ENCODE data around the gene HS3ST6.
"Not testable (repeated sequence)": the region's sequence is repeated elsewhere in the genome, so short reads cannot be mapped to it uniquely, and the experiment has no call there.

The HS3ST6 gene

GRCh38 chr16:1907226-1907860 lies 10.9 kb downstream of the HS3ST6 start:
- H3K36me3 ChIP-seq (ENCODE audit: control insufficient read depth, insufficient read depth, low read length): no peaks in the 10 kb centered on the region
- H3K4me1 ChIP-seq (ENCODE audit: control insufficient read depth, insufficient read depth, low read length): peaks cover 12% of the 10 kb centered on the region
- H3K9ac ChIP-seq (ENCODE audit: low read length): no peak overlapping the region
- peaks cover 12% of the 10 kb centered on the region for H3K27me3 ChIP-seq (ENCODE audit: control insufficient read depth, insufficient read depth, low read length)
- H3K4me3 ChIP-seq (ENCODE audit: low read length): no peak overlapping the region
- H3K9me3 ChIP-seq (ENCODE audit: control insufficient read depth, low read length): no peaks in the 10 kb centered on the region

GRCh38 chr16:1906846-1907165 lies 11.4 kb downstream of the HS3ST6 start:
- H3K9me3 ChIP-seq (ENCODE audit: control insufficient read depth, low read length): no peaks in the 10 kb centered on the region
- H3K27me3 ChIP-seq (ENCODE audit: control insufficient read depth, insufficient read depth, low read length): peaks cover 12% of the 10 kb centered on the region
- no peaks in the 10 kb centered on the region for H3K36me3 ChIP-seq (ENCODE audit: control insufficient read depth, insufficient read depth, low read length)
- H3K4me1 ChIP-seq (ENCODE audit: control insufficient read depth, insufficient read depth, low read length): peaks cover 7% of the 10 kb centered on the region
- no peak overlapping the region for H3K9ac ChIP-seq (ENCODE audit: low read length)
- no peak overlapping the region for H3K4me3 ChIP-seq (ENCODE audit: low read length)

DNA sequence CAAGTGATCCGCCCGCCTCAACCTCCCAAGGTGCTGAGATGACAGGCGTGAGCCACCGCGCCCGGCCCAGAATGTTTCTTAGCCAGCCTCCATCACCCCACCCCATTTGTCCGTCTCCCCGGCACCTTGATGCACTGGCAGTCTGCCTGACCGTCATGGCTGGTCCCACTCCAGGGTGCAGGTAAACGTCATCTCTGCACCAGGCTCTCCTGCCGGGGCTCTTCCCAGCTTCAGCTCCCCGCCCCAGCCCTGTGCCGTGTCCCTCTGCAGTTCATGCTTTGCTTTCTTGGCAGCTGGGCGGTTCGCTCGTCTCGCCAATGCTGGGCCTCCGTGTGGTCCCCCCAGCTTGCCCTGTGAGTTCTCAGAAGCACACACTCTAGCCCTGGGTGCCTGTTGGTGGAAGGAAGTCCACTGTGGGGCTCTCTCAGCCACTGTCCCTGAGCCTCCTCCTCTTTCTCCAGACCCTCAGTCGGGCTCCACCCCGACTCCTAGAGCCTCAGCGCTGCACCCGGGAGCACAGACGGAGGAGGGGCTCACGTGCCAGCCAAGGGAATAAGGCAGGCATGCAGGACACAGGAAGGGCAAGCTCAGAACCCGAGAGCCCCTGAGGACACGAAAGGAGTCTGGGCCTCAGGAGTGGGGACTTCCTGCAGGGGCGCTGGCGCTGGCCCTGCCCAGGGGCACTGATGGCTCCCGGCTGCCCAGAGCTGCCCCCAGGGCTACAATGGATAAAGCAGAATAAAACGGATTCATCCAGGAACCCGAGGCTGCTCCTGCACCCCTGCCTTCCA lies 12.0 kb downstream of the HS3ST6 start:
- Histone ChIP-seq H3K27me3 (ENCODE audit: control insufficient read depth, insufficient read depth, low read length) (peaks cover 12% of the 10 kb centered on the region), H3K36me3 (ENCODE audit: control insufficient read depth, insufficient read depth, low read length) (no peaks in the 10 kb centered on the region), H3K4me1 (ENCODE audit: control insufficient read depth, insufficient read depth, low read length) (peaks cover 6% of the 10 kb centered on the region), H3K9ac (ENCODE audit: low read length) (no peak overlapping the region), H3K4me3 (ENCODE audit: low read length) (no peak overlapping the region), H3K9me3 (ENCODE audit: control insufficient read depth, low read length) (no peaks in the 10 kb centered on the region)

GRCh38 chr16:1903845-1904840 lies 14.1 kb downstream of the HS3ST6 start:
- Histone ChIP-seq H3K4me3 (ENCODE audit: low read length) (no peak overlapping the region), H3K4me1 (ENCODE audit: control insufficient read depth, insufficient read depth, low read length) (peaks cover 4% of the 10 kb centered on the region), H3K27me3 (ENCODE audit: control insufficient read depth, insufficient read depth, low read length) (peaks cover 11% of the 10 kb centered on the region)

GRCh38 chr16:1903220-1903574 lies 15.0 kb downstream of the HS3ST6 start:
- peaks cover 4% of the 10 kb centered on the region for H3K4me1 ChIP-seq (ENCODE audit: control insufficient read depth, insufficient read depth, low read length)
- H3K9ac ChIP-seq (ENCODE audit: low read length): no peak overlapping the region
- H3K4me3 ChIP-seq (ENCODE audit: low read length): no peak overlapping the region
- H3K27me3 ChIP-seq (ENCODE audit: control insufficient read depth, insufficient read depth, low read length): peaks cover 11% of the 10 kb centered on the region
- no peaks in the 10 kb centered on the region for H3K9me3 ChIP-seq (ENCODE audit: control insufficient read depth, low read length)
- no peaks in the 10 kb centered on the region for H3K36me3 ChIP-seq (ENCODE audit: control insufficient read depth, insufficient read depth, low read length)

More at GRCh38 chr16:1903845-1904840, 14.1 kb downstream of the HS3ST6 start:
- Histone ChIP-seq H3K9ac (ENCODE audit: low read length) (no peak overlapping the region), H3K36me3 (ENCODE audit: control insufficient read depth, insufficient read depth, low read length) (no peaks in the 10 kb centered on the region), H3K9me3 (ENCODE audit: control insufficient read depth, low read length) (no peaks in the 10 kb centered on the region)

DNA sequence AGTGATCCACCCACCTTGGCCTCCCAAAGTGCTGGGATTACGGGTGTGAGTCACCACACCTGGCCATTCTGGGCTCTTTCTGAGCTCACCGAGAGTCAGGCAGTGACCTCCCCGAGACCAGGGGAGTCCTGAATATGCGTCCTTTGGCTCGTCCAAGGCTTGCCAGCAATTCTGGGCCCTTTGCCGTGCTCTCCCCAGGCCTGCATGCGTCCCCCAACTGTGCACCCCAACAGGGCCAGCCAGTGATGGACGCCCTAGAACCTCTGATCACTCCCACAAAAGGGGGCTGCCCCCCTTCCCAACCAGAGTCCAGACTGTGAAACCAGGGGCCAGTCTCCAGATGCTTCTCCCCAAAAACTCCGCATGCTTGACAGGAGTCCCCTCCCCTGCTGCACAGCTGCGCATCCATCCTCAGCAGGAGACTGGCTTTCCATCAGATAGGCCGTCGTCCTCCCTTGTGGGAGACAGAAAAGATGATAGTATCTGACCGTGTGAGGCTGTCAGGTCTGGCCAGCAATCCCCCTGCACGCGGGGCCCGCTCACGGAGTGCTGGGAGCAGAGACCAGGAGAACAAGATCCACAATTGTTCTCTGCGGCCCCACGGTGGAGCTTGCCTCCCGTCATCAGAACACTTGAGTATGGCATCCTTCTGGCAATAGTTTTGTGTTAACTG lies 15.5 kb downstream of the HS3ST6 start:
- H3K4me1 ChIP-seq (ENCODE audit: control insufficient read depth, insufficient read depth, low read length): peaks cover 4% of the 10 kb centered on the region
- peaks cover 13% of the 10 kb centered on the region for H3K27me3 ChIP-seq (ENCODE audit: control insufficient read depth, insufficient read depth, low read length)
- no peak overlapping the region for H3K4me3 ChIP-seq (ENCODE audit: low read length)
- H3K36me3 ChIP-seq (ENCODE audit: control insufficient read depth, insufficient read depth, low read length): no peaks in the 10 kb centered on the region
- no peaks in the 10 kb centered on the region for H3K9me3 ChIP-seq (ENCODE audit: control insufficient read depth, low read length)
- H3K9ac ChIP-seq (ENCODE audit: low read length): no peak overlapping the region

DNA sequence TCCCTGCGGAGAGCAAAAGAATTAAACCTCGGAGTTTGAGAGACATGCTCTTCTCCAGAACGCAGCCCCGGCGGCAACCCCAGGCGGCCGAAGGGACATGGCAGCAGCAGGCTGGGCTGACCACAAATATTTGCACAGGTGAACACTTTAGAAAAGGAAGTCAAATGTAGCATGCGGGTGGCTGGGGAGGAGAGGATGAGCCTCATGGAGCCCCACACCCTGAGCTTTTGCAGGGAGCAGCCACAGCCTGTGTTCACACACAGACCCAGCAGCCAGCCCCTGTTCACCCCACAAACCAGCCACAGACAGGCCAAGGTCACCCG lies 17.8 kb downstream of the HS3ST6 start:
- Histone ChIP-seq H3K36me3 (ENCODE audit: control insufficient read depth, insufficient read depth, low read length) (no peaks in the 10 kb centered on the region), H3K9ac (ENCODE audit: low read length) (no peak overlapping the region), H3K4me3 (ENCODE audit: low read length) (no peak overlapping the region), H3K27me3 (ENCODE audit: control insufficient read depth, insufficient read depth, low read length) (peaks cover 11% of the 10 kb centered on the region), H3K4me1 (ENCODE audit: control insufficient read depth, insufficient read depth, low read length) (peaks cover 4% of the 10 kb centered on the region), H3K9me3 (ENCODE audit: control insufficient read depth, low read length) (no peaks in the 10 kb centered on the region)

GRCh38 chr16:1899641-1900451 lies 18.4 kb downstream of the HS3ST6 start:
- Histone ChIP-seq H3K9me3 (ENCODE audit: control insufficient read depth, low read length) (no peaks in the 10 kb centered on the region), H3K4me3 (ENCODE audit: low read length) (no peak overlapping the region), H3K27me3 (ENCODE audit: control insufficient read depth, insufficient read depth, low read length) (peaks cover 11% of the 10 kb centered on the region), H3K9ac (ENCODE audit: low read length) (no peak overlapping the region), H3K36me3 (ENCODE audit: control insufficient read depth, insufficient read depth, low read length) (no peaks in the 10 kb centered on the region), H3K4me1 (ENCODE audit: control insufficient read depth, insufficient read depth, low read length) (peaks cover 4% of the 10 kb centered on the region)

DNA sequence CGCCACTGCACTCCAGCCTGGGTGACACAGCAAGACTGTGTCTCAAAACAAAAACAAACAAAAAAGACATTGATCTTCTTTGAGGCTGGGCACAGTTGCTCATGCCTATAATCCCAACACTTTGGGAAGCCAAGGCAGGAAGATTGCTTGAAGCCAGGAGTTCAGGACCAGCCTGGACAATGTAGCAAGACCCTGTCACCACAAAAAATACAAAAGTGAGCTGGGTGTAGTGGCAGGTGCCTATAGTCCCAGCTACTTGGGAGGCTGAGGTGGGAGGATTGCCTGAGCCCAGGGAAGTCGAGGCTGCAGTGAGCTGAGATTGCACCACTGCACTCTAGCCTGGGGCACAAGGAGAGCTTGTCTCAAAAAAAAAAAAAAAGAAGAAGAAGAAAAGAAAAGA lies 20.5 kb downstream of the HS3ST6 start:
- not testable (repeated sequence) for H3K4me1 ChIP-seq (ENCODE audit: control insufficient read depth, insufficient read depth, low read length); H3K9ac ChIP-seq (ENCODE audit: low read length); H3K4me3 ChIP-seq (ENCODE audit: low read length); H3K9me3 ChIP-seq (ENCODE audit: control insufficient read depth, low read length); H3K36me3 ChIP-seq (ENCODE audit: control insufficient read depth, insufficient read depth, low read length)
- peaks cover 13% of the 10 kb centered on the region for H3K27me3 ChIP-seq (ENCODE audit: control insufficient read depth, insufficient read depth, low read length)

DNA sequence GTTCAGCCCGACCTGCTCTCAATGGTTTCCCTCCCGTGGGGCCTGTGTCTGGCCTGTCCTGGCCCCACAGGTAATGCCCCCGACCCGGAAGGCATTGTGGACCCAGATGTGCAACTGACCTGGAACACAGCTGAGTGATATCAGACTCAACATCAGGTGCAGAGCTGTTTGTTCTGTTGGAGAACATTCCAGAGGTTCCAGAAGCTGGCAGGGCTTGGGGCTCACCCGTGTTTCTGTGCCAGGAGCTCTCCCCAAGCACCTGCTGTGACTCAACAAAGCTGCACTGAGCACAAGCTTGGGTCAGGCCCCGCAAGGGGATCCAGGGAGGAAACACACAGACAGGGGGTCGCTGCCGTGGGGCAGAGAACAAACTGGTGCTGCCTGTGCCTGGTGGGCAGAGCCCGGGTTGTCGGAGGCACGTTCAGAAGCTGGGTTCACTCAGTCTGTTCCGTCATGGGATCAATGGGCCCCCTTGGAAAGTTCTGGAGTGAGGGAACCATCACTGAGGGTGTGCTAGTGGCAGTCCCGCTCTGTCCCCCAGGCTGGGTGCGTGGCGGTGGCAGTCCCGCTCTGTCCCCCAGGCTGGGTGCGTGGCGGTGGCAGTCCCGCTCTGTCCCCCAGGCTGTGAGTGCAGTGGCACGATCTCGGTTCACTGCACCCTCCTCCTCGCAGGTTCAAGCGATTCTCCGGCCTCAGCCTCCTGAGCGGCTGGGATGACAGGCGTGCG lies 22.1 kb downstream of the HS3ST6 start:
- H3K9ac ChIP-seq (ENCODE audit: low read length): no peak overlapping the region
- no peaks in the 10 kb centered on the region for H3K9me3 ChIP-seq (ENCODE audit: control insufficient read depth, low read length)
- H3K27me3 ChIP-seq (ENCODE audit: control insufficient read depth, insufficient read depth, low read length): peaks cover 13% of the 10 kb centered on the region
- H3K4me3 ChIP-seq (ENCODE audit: low read length): no peak overlapping the region
- H3K4me1 ChIP-seq (ENCODE audit: control insufficient read depth, insufficient read depth, low read length): peaks cover 4% of the 10 kb centered on the region
- no peaks in the 10 kb centered on the region for H3K36me3 ChIP-seq (ENCODE audit: control insufficient read depth, insufficient read depth, low read length)

- H3K9me3 ChIP-seq (ENCODE audit: control insufficient read depth, low read length): no peaks in the 10 kb centered on the region
- H3K4me3 ChIP-seq (ENCODE audit: low read length): no peak overlapping the region
- H3K27me3 ChIP-seq (ENCODE audit: control insufficient read depth, insufficient read depth, low read length): peaks cover 19% of the 10 kb centered on the region
- H3K4me1 ChIP-seq (ENCODE audit: control insufficient read depth, insufficient read depth, low read length): no peaks in the 10 kb centered on the region
- H3K36me3 ChIP-seq (ENCODE audit: control insufficient read depth, insufficient read depth, low read length): no peaks in the 10 kb centered on the region
- no peak overlapping the region for H3K9ac ChIP-seq (ENCODE audit: low read length)
These were observed 23.1 kb downstream of the HS3ST6 start for GRCh38 chr16:1895068-1895467.
